Left cardiac atrium (tissue), 4 donors: ENCODE data around the gene PDCD1. TPM values are rescaled to one million over a fixed set of nuclear protein-coding genes. Genes with fewer than 3 reads are reported as not detected.
A peak's percentile ranks its signal among the peaks of the same experiment; 100 is the strongest.

Experiments used
- ATAC-seq, 2 donors: fragments of 200-7000 bp; cut with Tn5 transposase; one replicate each; pipeline ENCODE4 v1.9.1; 2020; ENCODE audit warnings: mild to moderate bottlenecking in 2 of 2, moderate library complexity in 2 of 2
- DNase-seq: peaks from one replicate; pipeline ENCODE4 v3.0.0-alpha.2; 2020
- intact Hi-C, 2 donors: fragments of 100-400 bp; cut with DNase I; formaldehyde crosslinking; loops; one replicate each; pipeline versions ENCODE4 v1.14.1 to v1.15.1; 2022 to 2023
- total RNA-seq, 2 donors: library from RNA; stranded (reverse); fragmentation: NEBNext Ultra II Directional; extraction: Animal tissue kit (Norgen Biotek cat#: 25700); gene quantifications; one replicate each; pipeline ENCODE4 v1.2.1, GENCODE V29; 2021
- donor health status: DM: no; HTN: yes; CAD: no.
- donor health status: DM: no; HTN: yes; CAD: no; lungs with severe emphysema.
- donor health status: DM: yes; HTN: yes; CAD: no.
- donor health status: Dilated cardiomyopathy.

Gene PDCD1
- total RNA-seq, 2 donors from 2014 or later: 1.2 to 1.5 TPM

DNA sequence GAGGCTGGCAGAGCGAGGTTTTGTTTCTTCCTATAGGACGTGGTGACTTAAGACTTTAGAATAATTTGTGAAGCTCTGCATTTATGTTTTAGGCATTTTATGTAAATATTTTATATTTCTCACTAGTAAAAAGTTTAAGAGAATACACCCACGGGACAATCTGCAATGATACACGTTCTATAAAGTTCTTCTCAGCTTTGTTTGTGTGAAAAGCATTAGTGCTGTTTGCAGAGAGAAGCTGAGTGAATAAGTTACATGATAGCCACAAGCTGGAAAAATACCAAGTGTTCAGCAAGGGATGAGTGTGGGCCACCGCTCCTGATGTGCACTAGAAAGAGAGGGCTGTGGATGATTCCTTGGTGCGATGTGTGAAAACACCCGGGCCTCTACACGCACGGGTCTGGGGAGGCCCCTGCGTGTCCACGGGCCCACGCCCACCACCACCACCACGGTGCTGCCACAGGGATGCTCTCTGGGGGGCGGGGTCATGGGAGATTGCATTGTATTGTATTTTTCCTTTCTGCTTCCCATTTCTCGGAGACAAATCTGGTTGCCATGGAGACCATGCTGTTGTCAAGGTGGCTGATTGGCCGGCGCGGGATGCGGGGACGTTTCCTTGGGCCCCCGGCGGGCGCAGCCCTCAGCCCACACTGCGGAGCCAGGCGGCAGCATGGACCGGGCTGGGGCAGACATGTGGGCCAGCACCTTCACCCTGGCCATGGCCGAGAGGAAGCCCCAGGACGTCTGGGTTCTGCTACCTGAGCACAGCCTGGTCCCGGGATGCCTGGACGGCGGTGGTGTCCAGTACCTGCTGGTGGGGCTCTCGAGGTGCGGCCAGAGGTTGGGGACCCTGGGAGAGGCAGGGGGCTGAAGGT is 10.6 kb upstream of the PDCD1 start, which contains the start of gene RTP5:
Gene RTP5 (plus strand): TSS at position 643 of the 875 bp plus-strand sequence. CDS start 28 bp downstream, at position 671.
- no peak for DNase-seq
- intact Hi-C loops: loop anchor here in 1 of 2 donors (5.0 kb wide), 1 partner anchor 132 kb away; no protein-coding TSS in a partner anchor
- no peak for ATAC-seq

DNA sequence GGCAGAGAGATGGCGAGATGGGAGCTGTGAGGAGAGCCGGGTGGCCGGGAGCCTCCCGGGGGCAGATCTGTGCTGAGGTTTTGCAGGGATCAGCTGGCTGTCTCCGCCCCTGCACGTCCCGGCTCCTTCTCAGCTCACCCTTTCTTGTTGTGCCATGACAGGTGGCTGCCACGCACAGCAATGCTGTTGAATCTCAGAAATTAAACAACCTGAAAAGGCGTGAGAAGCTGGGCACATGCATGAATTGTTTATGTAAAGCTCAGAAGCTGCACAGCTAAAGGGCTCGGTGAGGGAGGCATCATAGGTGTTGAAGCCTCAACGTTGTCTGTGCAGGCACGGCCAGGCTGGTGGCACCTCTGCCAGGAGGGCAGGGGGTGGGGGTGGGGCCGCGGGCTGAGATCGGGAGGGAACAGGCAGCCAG is 10.0 kb upstream of the PDCD1 start:
- DNase-seq (no peak), ATAC-seq (peak in 1 of 2 donors; percentile 34)
- intact Hi-C loops: loop anchor here in 1 of 2 donors (5.0 kb wide), 1 partner anchor 131 kb away; no protein-coding TSS in a partner anchor

GRCh38 chr2:241867776-241868420 is 9.2 kb upstream of the PDCD1 start:
- intact Hi-C loops: loop anchor here in 1 of 2 donors (5.0 kb wide), 1 partner anchor 131 kb away; no protein-coding TSS in a partner anchor
- DNase-seq (no peak), ATAC-seq (no peak)

DNA sequence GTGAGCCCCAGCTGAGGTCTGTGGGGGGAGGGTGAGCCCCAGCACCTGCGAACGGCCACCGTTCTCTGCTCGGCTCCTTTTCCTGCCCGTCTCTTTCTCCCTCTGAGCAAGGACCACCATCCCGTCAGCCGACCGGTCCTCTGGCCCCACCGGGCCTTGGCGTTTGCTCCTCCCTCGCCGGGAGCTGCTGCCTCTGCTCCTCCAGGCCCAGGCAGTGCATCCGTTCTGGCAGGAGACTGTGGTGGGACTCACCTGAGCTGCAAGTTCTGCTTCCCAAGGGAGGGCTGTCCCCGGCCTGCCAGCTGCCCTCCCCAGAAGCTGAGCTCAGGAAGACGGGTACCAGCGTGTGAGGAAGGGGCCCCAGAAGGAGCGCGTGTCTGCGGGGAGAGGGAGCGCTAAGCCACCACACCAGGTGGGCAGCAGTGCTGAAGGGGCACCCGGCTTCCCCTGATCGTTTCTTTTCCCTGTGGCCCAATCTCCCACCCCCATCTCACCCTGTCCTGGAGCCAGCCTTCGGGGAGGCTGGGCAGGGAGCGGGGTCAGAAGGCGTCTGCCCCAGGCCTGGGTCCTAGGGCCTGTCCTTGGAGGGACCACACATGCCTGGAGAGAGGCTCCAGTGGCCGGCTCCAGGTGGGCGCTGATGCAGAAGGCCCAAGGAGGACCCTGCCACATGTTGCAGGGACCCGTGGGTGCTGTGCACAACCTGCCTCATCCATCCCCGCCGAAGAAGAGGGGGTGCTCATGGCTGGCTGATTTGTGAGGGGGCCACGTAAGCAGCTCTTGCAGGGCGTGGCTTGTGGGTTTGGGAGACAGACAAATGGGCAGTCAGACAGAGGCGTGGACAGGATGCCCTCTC is 8.3 kb upstream of the PDCD1 start:
- ATAC-seq (no peak), DNase-seq (no peak)
- intact Hi-C loops: loop anchor here in 1 of 2 donors (5.0 kb wide), 1 partner anchor 130 kb away; no protein-coding TSS in a partner anchor

GRCh38 chr2:241865957-241866789 is 7.5 kb upstream of the PDCD1 start:
- intact Hi-C loops: loop anchor here in 1 of 2 donors (5.0 kb wide), 1 partner anchor 129 kb away; no protein-coding TSS in a partner anchor
- DNase-seq (no peak), ATAC-seq (peak in 1 of 2 donors; percentile 8)

GRCh38 chr2:241865416-241865956 is 6.8 kb upstream of the PDCD1 start:
- ATAC-seq (no peak), DNase-seq (no peak)
- intact Hi-C loops: loop anchor here in 1 of 2 donors (5.0 kb wide), 1 partner anchor 128 kb away; no protein-coding TSS in a partner anchor

- no peak for DNase-seq
- intact Hi-C loops: loop anchor here (5.0 kb wide), 1 partner anchor 128 kb away; no protein-coding TSS in a partner anchor
Measured at GRCh38 chr2:241864850-241865213, 6.1 kb upstream of the PDCD1 start.

DNA sequence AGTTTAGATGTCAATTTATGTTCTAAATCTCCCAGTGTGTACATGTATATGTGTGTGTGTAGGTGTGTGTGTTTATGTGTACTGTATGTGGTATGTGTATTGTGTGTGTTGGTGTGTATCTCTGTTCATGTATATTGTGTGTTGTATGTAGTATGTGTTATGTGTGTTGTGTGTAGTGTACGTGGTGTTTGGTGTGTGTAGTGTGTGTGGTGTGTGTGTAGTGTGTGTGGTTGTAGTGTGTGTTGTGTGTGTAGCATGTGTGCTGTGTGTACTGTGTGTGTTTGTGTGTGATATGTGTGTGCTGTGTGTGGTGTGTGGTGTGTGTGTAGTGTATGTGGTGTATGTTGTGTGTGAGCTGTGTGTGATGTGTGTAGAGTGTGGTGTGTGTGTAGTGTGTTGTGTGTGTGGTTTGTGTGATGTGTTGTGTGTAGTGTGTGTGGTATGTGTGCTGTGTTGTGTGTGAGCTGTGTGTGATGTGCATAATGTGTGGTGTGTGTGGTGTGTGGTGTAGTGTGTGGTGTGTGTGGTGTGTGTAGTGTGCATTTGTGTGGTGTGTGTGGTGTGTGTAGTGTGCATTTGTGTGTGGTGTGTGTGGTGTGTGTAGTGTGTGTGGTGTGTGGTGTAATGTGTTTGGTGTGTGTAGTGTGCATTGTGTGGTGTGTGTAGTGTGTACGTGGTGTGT is 5.6 kb upstream of the PDCD1 start:
- ATAC-seq (no peak), DNase-seq (no peak)
- intact Hi-C loops: loop anchor here in 1 of 2 donors (5.0 kb wide), 1 partner anchor 127 kb away; no protein-coding TSS in a partner anchor

More at GRCh38 chr2:241864850-241865213, 6.1 kb upstream of the PDCD1 start:
- no peak for ATAC-seq

DNA sequence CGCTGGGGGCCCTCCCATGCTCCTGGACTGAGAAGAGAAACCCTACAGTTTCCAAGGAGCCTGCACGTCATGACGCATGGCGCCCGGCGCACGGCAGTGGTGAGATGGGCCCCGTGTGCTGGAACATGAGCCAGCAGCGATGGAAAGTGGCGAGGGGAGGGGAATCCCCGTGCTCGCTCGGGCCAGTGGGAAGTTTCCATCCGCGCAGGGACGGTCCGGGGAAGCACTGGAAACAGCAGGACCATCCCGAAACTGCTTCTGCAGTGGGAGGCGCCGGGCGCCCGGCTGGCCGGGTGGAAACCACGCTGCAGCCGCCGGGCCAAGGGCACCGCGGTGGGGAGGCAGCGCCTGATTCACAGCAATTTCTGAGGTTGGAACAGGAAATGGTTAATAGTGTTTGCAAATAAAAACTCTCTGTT is 4.9 kb upstream of the PDCD1 start:
- peak in 1 of 2 donors; percentile 2 for ATAC-seq

GRCh38 chr2:241862775-241863535 is 4.3 kb upstream of the PDCD1 start:
- no peak for DNase-seq
- intact Hi-C loops: loop anchor here in 1 of 2 donors (5.0 kb wide), 1 partner anchor 126 kb away; no protein-coding TSS in a partner anchor
- no peak for ATAC-seq

More for the DNA sequence above, 4.9 kb upstream of the PDCD1 start:
- intact Hi-C loops: loop anchor here in 1 of 2 donors (5.0 kb wide), 1 partner anchor 126 kb away; no protein-coding TSS in a partner anchor
- DNase-seq: peak; percentile 71

- no peak for ATAC-seq
- DNase-seq: no peak
- intact Hi-C loops: loop anchor here in 1 of 2 donors (5.0 kb wide), 1 partner anchor 125 kb away; no protein-coding TSS in a partner anchor
Measured at GRCh38 chr2:241862093-241862492, 3.4 kb upstream of the PDCD1 start.

DNA sequence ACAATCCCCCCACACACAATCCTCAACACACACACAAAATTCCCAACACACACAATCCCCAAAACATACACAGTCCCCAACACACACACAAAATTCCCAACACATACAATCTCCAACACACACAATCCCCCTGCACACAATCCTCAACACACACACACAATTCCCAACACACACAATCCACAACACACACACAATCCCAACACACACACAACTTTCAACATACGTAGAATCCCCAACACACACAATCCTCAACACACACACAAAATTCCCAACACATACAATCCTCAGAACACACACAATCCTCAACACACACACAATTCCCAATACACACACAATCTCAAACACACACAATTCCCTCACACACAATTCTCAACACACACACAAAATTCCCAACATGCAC is 2.6 kb upstream of the PDCD1 start:
- DNase-seq (no peak), ATAC-seq (no peak)
- intact Hi-C loops: loop anchor here in 1 of 2 donors (5.0 kb wide), 1 partner anchor 124 kb away; no protein-coding TSS in a partner anchor

DNA sequence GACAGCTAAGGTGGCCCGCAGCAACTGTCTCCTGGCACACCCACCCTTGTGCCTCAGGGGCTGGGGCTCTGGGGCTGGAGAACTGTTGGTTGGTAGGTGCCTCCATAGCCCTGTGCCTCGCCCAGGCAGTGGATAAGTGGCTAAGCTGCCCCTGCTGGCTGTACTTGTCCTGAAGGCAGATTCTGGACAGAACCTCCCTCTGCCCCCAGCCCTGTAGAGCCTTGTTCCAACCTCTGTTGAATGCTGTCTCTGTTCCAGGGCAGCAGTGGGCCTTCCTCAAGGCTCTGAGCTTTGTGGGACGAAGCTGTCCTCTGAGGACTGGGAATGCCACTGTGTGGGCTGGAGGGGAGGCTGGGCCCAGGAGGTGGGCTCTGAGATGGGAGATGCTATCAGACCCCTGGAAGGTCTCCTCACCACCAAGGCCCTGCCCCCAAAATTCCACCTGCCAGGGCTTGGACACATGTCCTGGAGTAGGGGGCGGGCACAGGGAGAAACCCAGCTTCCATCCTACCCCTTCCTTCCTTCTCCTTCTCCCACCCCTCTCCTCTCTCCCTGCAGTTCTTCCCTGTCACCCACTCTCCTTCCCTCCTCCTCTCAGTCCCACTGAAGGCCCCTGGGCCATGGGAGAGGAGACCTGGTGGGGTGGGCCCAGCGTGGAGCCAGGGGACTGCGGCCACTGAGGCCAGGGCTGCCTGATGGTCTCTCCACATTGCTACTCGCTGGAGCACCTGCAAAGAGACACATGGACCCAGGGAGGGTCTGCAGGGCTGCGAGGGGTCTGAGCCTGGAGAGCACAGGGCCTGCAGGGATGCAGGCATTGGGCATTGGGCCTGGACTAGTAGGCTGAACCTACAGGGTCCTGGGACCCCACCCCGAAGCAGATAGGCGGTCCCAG is 1.7 kb upstream of the PDCD1 start:
- ATAC-seq (peak; percentile 38 to 42), DNase-seq (peak; percentile 46)
- intact Hi-C loops: loop anchor here in 1 of 2 donors (5.0 kb wide), 1 partner anchor 123 kb away; no protein-coding TSS in a partner anchor

DNA sequence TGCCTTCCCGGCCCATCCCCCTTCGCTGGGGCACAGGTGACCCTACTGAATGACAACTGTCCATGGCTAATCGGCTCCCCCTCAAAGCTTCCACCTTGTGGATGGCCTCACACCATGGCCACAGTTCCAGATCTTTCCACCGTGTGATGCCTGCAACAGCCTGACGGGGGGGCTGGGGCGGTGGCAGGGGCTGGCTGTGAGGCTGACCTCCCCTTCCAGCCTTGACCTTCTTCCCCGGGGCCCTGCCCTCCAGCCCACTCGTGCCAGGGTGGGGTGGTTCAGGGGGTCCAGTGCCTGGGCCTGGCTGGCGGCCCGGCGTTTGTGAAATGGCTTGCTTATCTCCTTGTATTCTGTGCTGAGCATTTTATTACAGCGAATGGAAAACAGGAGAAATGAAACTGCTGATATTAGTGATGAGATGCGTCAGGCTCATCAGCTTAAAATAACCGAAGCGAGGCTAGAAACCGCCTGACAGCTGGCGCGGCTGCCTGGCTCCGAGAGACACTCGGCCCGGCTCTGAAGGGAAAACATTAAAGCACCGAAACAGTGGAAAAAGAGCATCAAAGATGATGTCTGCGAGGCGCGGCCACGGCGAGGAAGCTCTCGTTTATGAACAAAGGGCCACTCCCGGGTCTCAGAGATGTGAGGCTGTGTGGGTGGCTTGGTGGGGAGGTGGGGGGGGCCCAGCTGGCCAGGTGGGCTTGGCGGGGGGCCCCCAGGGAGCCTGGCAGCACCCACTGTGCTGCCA is 916 bp upstream of the PDCD1 start:
- ATAC-seq (peak; percentile 66 to 72), DNase-seq (peak; percentile 80)
- intact Hi-C loops: loop anchor here in 1 of 2 donors (5.0 kb wide), 1 partner anchor 122 kb away; no protein-coding TSS in a partner anchor
